ENCODE results near the gene SECISBP2. TPM values are rescaled to one million over a fixed set of nuclear protein-coding genes. Genes with fewer than 3 reads are reported as not detected.
A peak's percentile ranks its signal among the peaks of the same experiment; 100 is the strongest.

SECISBP2 gene
- total RNA-seq, 1 donor from 2014 or later: 48.6 TPM

GRCh38 chr9:89358985-89359384, 40.7 kb downstream of the SECISBP2 start:
- Mint-ChIP-seq H3K27me3 (no peaks in the 10 kb centered on the region), H3K4me3 (no peak overlapping the region), H3K4me1 (peaks cover 8% of the 10 kb centered on the region), H3K36me3 (ENCODE audit: low read depth) (peaks cover 61% of the 10 kb centered on the region), H3K9me3 (no peaks in the 10 kb centered on the region), H3K27ac (no peak overlapping the region)
- DNase-seq: no peak
- intact Hi-C loops (cut with micrococcal nuclease): no loop called here

GRCh38 chr9:89359751-89360261, 41.5 kb downstream of the SECISBP2 start:
- H3K36me3 Mint-ChIP-seq (ENCODE audit: low read depth): peaks cover 56% of the 10 kb centered on the region
- no peaks in the 10 kb centered on the region for H3K9me3 Mint-ChIP-seq
- no peaks in the 10 kb centered on the region for H3K27me3 Mint-ChIP-seq
- no peak for DNase-seq
- intact Hi-C loops (cut with micrococcal nuclease): no loop called here
- H3K4me3 Mint-ChIP-seq: no peak overlapping the region
- peaks cover 9% of the 10 kb centered on the region for H3K4me1 Mint-ChIP-seq
- H3K27ac Mint-ChIP-seq: peak overlapping the region; percentile 78

- Mint-ChIP-seq H3K27ac (peak overlapping the region; percentile 59), H3K36me3 (ENCODE audit: low read depth) (peaks cover 49% of the 10 kb centered on the region), H3K27me3 (no peaks in the 10 kb centered on the region), H3K4me1 (peaks cover 9% of the 10 kb centered on the region), H3K9me3 (no peaks in the 10 kb centered on the region), H3K4me3 (no peak overlapping the region)
- DNase-seq: no peak
- intact Hi-C loops (cut with micrococcal nuclease): no loop called here
These were observed 42.2 kb downstream of the SECISBP2 start for GRCh38 chr9:89360465-89360864.

- Mint-ChIP-seq H3K27ac (peak overlapping the region; percentile 7), H3K4me1 (peaks cover 9% of the 10 kb centered on the region), H3K27me3 (no peaks in the 10 kb centered on the region), H3K9me3 (no peaks in the 10 kb centered on the region), H3K36me3 (ENCODE audit: low read depth) (peaks cover 45% of the 10 kb centered on the region), H3K4me3 (no peak overlapping the region)
- intact Hi-C loops (cut with micrococcal nuclease): no loop called here
- DNase-seq: no peak
These were observed 42.7 kb downstream of the SECISBP2 start for GRCh38 chr9:89361031-89361430.

- Mint-ChIP-seq H3K36me3 (ENCODE audit: low read depth) (peaks cover 39% of the 10 kb centered on the region), H3K27ac (no peak overlapping the region), H3K27me3 (no peaks in the 10 kb centered on the region), H3K9me3 (no peaks in the 10 kb centered on the region), H3K4me3 (no peak overlapping the region), H3K4me1 (peaks cover 11% of the 10 kb centered on the region)
- intact Hi-C loops (cut with micrococcal nuclease): no loop called here
- no peak for DNase-seq
These were observed 43.7 kb downstream of the SECISBP2 start for GRCh38 chr9:89361816-89362646.

GRCh38 chr9:89362647-89363310, 44.5 kb downstream of the SECISBP2 start:
- Mint-ChIP-seq H3K27ac (no peak overlapping the region), H3K4me1 (peaks cover 8% of the 10 kb centered on the region), H3K4me3 (no peak overlapping the region), H3K27me3 (no peaks in the 10 kb centered on the region), H3K9me3 (no peaks in the 10 kb centered on the region), H3K36me3 (ENCODE audit: low read depth) (peaks cover 35% of the 10 kb centered on the region)
- intact Hi-C loops (cut with micrococcal nuclease): no loop called here
- DNase-seq: no peak

GRCh38 chr9:89363311-89363670, 45.0 kb downstream of the SECISBP2 start:
- intact Hi-C loops (cut with micrococcal nuclease): no loop called here
- Mint-ChIP-seq H3K4me1 (peaks cover 8% of the 10 kb centered on the region), H3K27me3 (no peaks in the 10 kb centered on the region), H3K27ac (no peak overlapping the region), H3K4me3 (no peak overlapping the region), H3K9me3 (no peaks in the 10 kb centered on the region), H3K36me3 (ENCODE audit: low read depth) (peaks cover 33% of the 10 kb centered on the region)
- no peak for DNase-seq

- H3K27ac Mint-ChIP-seq: peak overlapping the region; percentile 48
- peaks cover 26% of the 10 kb centered on the region for H3K36me3 Mint-ChIP-seq (ENCODE audit: low read depth)
- intact Hi-C loops (cut with micrococcal nuclease): no loop called here
- H3K9me3 Mint-ChIP-seq: no peaks in the 10 kb centered on the region
- no peak overlapping the region for H3K4me3 Mint-ChIP-seq
- DNase-seq: no peak
- H3K27me3 Mint-ChIP-seq: no peaks in the 10 kb centered on the region
- peaks cover 8% of the 10 kb centered on the region for H3K4me1 Mint-ChIP-seq
These were observed 45.8 kb downstream of the SECISBP2 start for GRCh38 chr9:89363921-89364665.

GRCh38 chr9:89364666-89365531, 46.6 kb downstream of the SECISBP2 start:
- DNase-seq: no peak
- Mint-ChIP-seq H3K4me3 (no peak overlapping the region), H3K27ac (peak overlapping the region; percentile 48), H3K4me1 (peaks cover 8% of the 10 kb centered on the region), H3K9me3 (no peaks in the 10 kb centered on the region), H3K27me3 (no peaks in the 10 kb centered on the region), H3K36me3 (ENCODE audit: low read depth) (peaks cover 22% of the 10 kb centered on the region)
- intact Hi-C loops (cut with micrococcal nuclease): no loop called here

GRCh38 chr9:89365532-89365912, 47.2 kb downstream of the SECISBP2 start:
- intact Hi-C loops (cut with micrococcal nuclease): no loop called here
- H3K4me1 Mint-ChIP-seq: peaks cover 5% of the 10 kb centered on the region

GRCh38 chr9:89366711-89367110, 48.4 kb downstream of the SECISBP2 start:
- Mint-ChIP-seq H3K36me3 (ENCODE audit: low read depth) (peaks cover 5% of the 10 kb centered on the region), H3K27me3 (no peaks in the 10 kb centered on the region), H3K4me1 (peaks cover 4% of the 10 kb centered on the region), H3K27ac (no peak overlapping the region), H3K9me3 (no peaks in the 10 kb centered on the region), H3K4me3 (no peak overlapping the region)
- intact Hi-C loops (cut with micrococcal nuclease): no loop called here
- DNase-seq: no peak

More at GRCh38 chr9:89365532-89365912, 47.2 kb downstream of the SECISBP2 start:
- DNase-seq: no peak
- no peaks in the 10 kb centered on the region for H3K27me3 Mint-ChIP-seq
- no peak overlapping the region for H3K27ac Mint-ChIP-seq
- H3K4me3 Mint-ChIP-seq: no peak overlapping the region
- H3K36me3 Mint-ChIP-seq (ENCODE audit: low read depth): peaks cover 17% of the 10 kb centered on the region
- H3K9me3 Mint-ChIP-seq: no peaks in the 10 kb centered on the region

GRCh38 chr9:89367281-89367680, 49.0 kb downstream of the SECISBP2 start:
- no peak for DNase-seq
- H3K36me3 Mint-ChIP-seq (ENCODE audit: low read depth): peaks cover 3% of the 10 kb centered on the region
- H3K27ac Mint-ChIP-seq: no peak overlapping the region
- H3K27me3 Mint-ChIP-seq: no peaks in the 10 kb centered on the region
- intact Hi-C loops (cut with micrococcal nuclease): no loop called here
- H3K9me3 Mint-ChIP-seq: no peaks in the 10 kb centered on the region
- H3K4me1 Mint-ChIP-seq: peaks cover 5% of the 10 kb centered on the region
- no peak overlapping the region for H3K4me3 Mint-ChIP-seq

- Mint-ChIP-seq H3K4me1 (peaks cover 7% of the 10 kb centered on the region), H3K27me3 (no peaks in the 10 kb centered on the region), H3K36me3 (ENCODE audit: low read depth) (peaks cover 3% of the 10 kb centered on the region), H3K9me3 (no peaks in the 10 kb centered on the region), H3K27ac (peak overlapping the region; percentile 52), H3K4me3 (no peak overlapping the region)
- intact Hi-C loops (cut with micrococcal nuclease): no loop called here
- DNase-seq: no peak
These were observed 49.6 kb downstream of the SECISBP2 start for GRCh38 chr9:89367726-89368437.
